ENCODE measurements around the gene CREBBP. TPM values are rescaled to one million over a fixed set of nuclear protein-coding genes. Genes with fewer than 3 reads are reported as not detected.

CREBBP gene
- total and polyA plus RNA-seq, 10 donors = 5.8 to 153 (median 99.9) TPM

- peaks cover 0 to 20% (median 0%) of the 10 kb centered on the region in 6 donors for H3K36me3 ChIP-seq
- WGBS, 5 donors = 83 to 93% (median 90%) methylated on average over 11 to 13 of the region's 13 CpGs
- H3K4me3 ChIP-seq = no peak overlapping the region
- H3K4me1 ChIP-seq = peaks cover 0 to 10% (median 0%) of the 10 kb centered on the region in 6 donors
- no peak for DNase-seq
- no peak overlapping the region for H3K27ac ChIP-seq
- intact Hi-C loops (cut with DNase I; ENCODE audit: low total_unique reads) = loop anchor here (10.0 kb wide), 1 partner anchor 178 kb away; no protein-coding TSS in a partner anchor
- H3K27me3 ChIP-seq (replicated peaks in 1 of 7) = no peaks in the 10 kb centered on the region
- TF ChIP-seq POLR2A (IDR thresholded peaks at IDR 0.05) (no peak), CTCF (IDR thresholded peaks at IDR 0.05 in 8 of 11, conservative IDR thresholded peaks at IDR 0.05 in 3 of 11) (no peak), POLR2AphosphoS5 (IDR thresholded peaks at IDR 0.05) (no peak)
- H3K9me3 ChIP-seq = no peaks in the 10 kb centered on the region
Observed at GRCh38 chr16:3696425-3697218, 183.9 kb downstream of the CREBBP start.

GRCh38 chr16:3695610-3696369 lies 184.7 kb downstream of the CREBBP start:
- no peak overlapping the region for H3K4me3 ChIP-seq
- peaks cover 0 to 20% (median 0%) of the 10 kb centered on the region in 6 donors for H3K36me3 ChIP-seq
- H3K4me1 ChIP-seq = peaks cover 0 to 18% (median 4%) of the 10 kb centered on the region in 6 donors
- H3K27ac ChIP-seq = no peak overlapping the region
- TF ChIP-seq CTCF (IDR thresholded peaks at IDR 0.05 in 8 of 11, conservative IDR thresholded peaks at IDR 0.05 in 3 of 11) = no peak
- no peak for TF ChIP-seq POLR2A (IDR thresholded peaks at IDR 0.05)
- no peak for TF ChIP-seq POLR2AphosphoS5 (IDR thresholded peaks at IDR 0.05)
- WGBS, 5 donors = 84 to 90% (median 89%) methylated on average over 19 of the region's 19 CpGs
- H3K9me3 ChIP-seq = no peaks in the 10 kb centered on the region
- intact Hi-C loops (cut with DNase I; ENCODE audit: low total_unique reads) = loop anchor here (10.0 kb wide), 1 partner anchor 179 kb away; no protein-coding TSS in a partner anchor
- DNase-seq = no peak
- no peaks in the 10 kb centered on the region for H3K27me3 ChIP-seq (replicated peaks in 1 of 7)

GRCh38 chr16:3694051-3694450 lies 186.5 kb downstream of the CREBBP start:
- Histone ChIP-seq H3K9me3 (no peaks in the 10 kb centered on the region), H3K4me3 (no peak overlapping the region), H3K4me1 (peaks cover 0 to 26% (median 13%) of the 10 kb centered on the region in 6 donors), H3K27me3 (replicated peaks in 1 of 7) (no peaks in the 10 kb centered on the region), H3K36me3 (peaks cover 0 to 22% (median 0%) of the 10 kb centered on the region in 6 donors), H3K27ac (no peak overlapping the region)
- no peak for DNase-seq
- intact Hi-C loops (cut with DNase I; ENCODE audit: low total_unique reads) = loop anchor here (10.0 kb wide), 1 partner anchor 181 kb away; no protein-coding TSS in a partner anchor
- TF ChIP-seq POLR2AphosphoS5 (IDR thresholded peaks at IDR 0.05) = no peak
- TF ChIP-seq POLR2A (IDR thresholded peaks at IDR 0.05) = no peak
- no peak for TF ChIP-seq CTCF (IDR thresholded peaks at IDR 0.05 in 8 of 11, conservative IDR thresholded peaks at IDR 0.05 in 3 of 11)
- 88 to 97% (median 94%) methylated on average over 9 of the region's 9 CpGs for WGBS, 5 donors
